IMR-90 (cell line): ENCODE results near the gene PNMA6E. TPM values are rescaled to one million over a fixed set of nuclear protein-coding genes. Genes with fewer than 3 reads are reported as not detected.

Source experiments
- ATAC-seq: fragments of 200-7000 bp; cut with Tn5 transposase; 2 replicates; pipeline ENCODE4 v1.9.1; 2020; ENCODE audit warnings: low read depth, mild to moderate bottlenecking, moderate library complexity
- BruUV-seq: library from RNA; stranded (reverse); fragments of 400-500 nt; replicated peaks from 2 replicates; lab custom pipeline; 2021; lab: Mats Ljungman, UMichigan
- CTCF ChIA-PET: fragments of 300-600 bp; formaldehyde crosslinking; extraction: SDS; loops from one replicate; lab custom pipeline; 2021; ENCODE audit warnings: antibody characterized with exemption; lab: Yijun Ruan, JAX
- POLR2A ChIA-PET: fragments of 300-600 bp; sonication (Branson Sonifier 250); formaldehyde crosslinking; loops from one replicate; lab custom pipeline; 2022; ENCODE audit warnings: antibody characterized with exemption; ENCODE audit not compliant: unreplicated experiment; lab: Charles Lee
- DNase-seq: peaks from one replicate; pipeline ENCODE4 v3.0.0; 2013
- H2AFZ ChIP-seq: replicated peaks from 2 replicates; pipeline ENCODE3; 2013; ENCODE audit warnings: low read length, mild to moderate bottlenecking; ENCODE audit not compliant: poor library complexity
- H2AK5ac ChIP-seq: 2 replicates; pipeline ENCODE4 v1.6.1; 2013; ENCODE audit warnings: low read depth, low read length, inconsistent platforms
- H2AK9ac ChIP-seq: replicated peaks from 2 replicates; pipeline ENCODE3; 2013; ENCODE audit warnings: mild to moderate bottlenecking, low read depth, low read length, moderate library complexity; ENCODE audit not compliant: poor library complexity
- H2BK120ac ChIP-seq: 2 replicates; pipeline ENCODE4 v1.6.1; 2013; ENCODE audit warnings: low read depth, low read length, inconsistent platforms
- H2BK15ac ChIP-seq: 3 replicates; pipeline ENCODE4 v1.6.1; 2013; ENCODE audit warnings: low read depth, low read length, inconsistent platforms
- H2BK20ac ChIP-seq: 2 replicates; pipeline ENCODE4 v1.6.1; 2013; ENCODE audit warnings: low read depth, mild to moderate bottlenecking, inconsistent platforms, low read length, moderate library complexity
- H2BK5ac ChIP-seq: 2 replicates; pipeline ENCODE4 v1.6.1; 2013; ENCODE audit warnings: mild to moderate bottlenecking, low read depth, low read length, inconsistent platforms; ENCODE audit not compliant: poor library complexity, severe bottlenecking
- H3K14ac ChIP-seq: replicated peaks from 2 replicates; pipeline ENCODE4 v1.6.1; 2013; ENCODE audit warnings: low read depth, low read length, inconsistent platforms
- H3K18ac ChIP-seq: 2 replicates; pipeline ENCODE4 v1.6.1; 2013; ENCODE audit warnings: low read depth, low read length, control low read depth
- H3K23ac ChIP-seq: 2 replicates; pipeline ENCODE4 v1.6.1; 2013; ENCODE audit warnings: low read depth, low read length, inconsistent platforms
- H3K27ac ChIP-seq: 2 replicates; pipeline ENCODE4 v1.5.1; 2013; ENCODE audit warnings: mild to moderate bottlenecking, control low read depth, low read length; ENCODE audit not compliant: insufficient read depth
- H3K27me3 ChIP-seq: 2 replicates; pipeline ENCODE4 v1.6.1; 2013; ENCODE audit warnings: low read length; ENCODE audit not compliant: control insufficient read depth, insufficient read depth
- H3K36me3 ChIP-seq: 2 replicates; pipeline ENCODE4 v1.6.1; 2013; ENCODE audit warnings: low read length, mixed read lengths; ENCODE audit not compliant: control insufficient read depth, insufficient read depth
- H3K4ac ChIP-seq: 2 replicates; pipeline ENCODE4 v1.6.1; 2013; ENCODE audit warnings: low read depth, low read length, inconsistent platforms
- H3K4me1 ChIP-seq: 2 replicates; pipeline ENCODE4 v1.6.1; 2013; ENCODE audit warnings: low read length, mixed read lengths; ENCODE audit not compliant: control insufficient read depth, insufficient read depth
- H3K4me2 ChIP-seq: 2 replicates; pipeline ENCODE4 v1.6.1; 2013; ENCODE audit warnings: low read depth, mild to moderate bottlenecking, control low read depth, low read length, moderate library complexity
- H3K4me3 ChIP-seq: 2 replicates; pipeline ENCODE4 v1.5.1; 2013; ENCODE audit warnings: low read depth, mild to moderate bottlenecking, control low read depth, low read length, moderate library complexity; ENCODE audit not compliant: insufficient read depth
- H3K56ac ChIP-seq: 2 replicates; pipeline ENCODE4 v1.6.1; 2013; ENCODE audit warnings: low read length, inconsistent platforms; ENCODE audit not compliant: insufficient read depth; ENCODE audit errors: extremely low read depth
- H3K79me1 ChIP-seq, 2 experiments: 2 replicates each; pipeline ENCODE4 v1.6.1; 2013; ENCODE audit warnings: low read length in 2 of 2, inconsistent platforms in 1 of 2, low read depth in 1 of 2
- H3K9ac ChIP-seq: 2 replicates; pipeline ENCODE4 v1.6.1; 2013; ENCODE audit warnings: low read depth, low read length, control low read depth
- H3K9me1 ChIP-seq: 2 replicates; pipeline ENCODE4 v1.6.1; 2013; ENCODE audit warnings: low read length, inconsistent platforms; ENCODE audit not compliant: insufficient read depth
- H3K9me3 ChIP-seq: 2 replicates; pipeline ENCODE4 v1.6.1; 2013; ENCODE audit warnings: low read length; ENCODE audit not compliant: control insufficient read depth, insufficient read depth
- H4K20me1 ChIP-seq: 2 replicates; pipeline ENCODE4 v1.6.1; 2013; ENCODE audit warnings: low read length, inconsistent platforms; ENCODE audit not compliant: insufficient read depth
- H4K5ac ChIP-seq: 2 replicates; pipeline ENCODE4 v1.6.1; 2013; ENCODE audit warnings: mild to moderate bottlenecking, low read depth, low read length, control low read depth
- H4K8ac ChIP-seq, 2 experiments: 2 replicates each; pipeline ENCODE4 v1.6.1; 2013; ENCODE audit warnings: low read depth in 2 of 2, low read length in 2 of 2, control low read depth in 1 of 2, inconsistent platforms in 1 of 2
- H4K91ac ChIP-seq: 2 replicates; pipeline ENCODE4 v1.6.1; 2013; ENCODE audit warnings: low read depth, low read length, inconsistent platforms; ENCODE audit not compliant: insufficient read depth
- BHLHE40 ChIP-seq: fragments of 150-350 bp; IDR thresholded peaks from 2 replicates; pipeline ENCODE4 v1.6.1; 2016; ENCODE audit warnings: mild to moderate bottlenecking, low read depth, low read length
- CEBPB ChIP-seq: IDR thresholded peaks from 2 replicates; pipeline ENCODE4 v1.6.1; 2012; ENCODE audit warnings: low read depth, low read length, improper control_type of control experiment
- CHD1 ChIP-seq: IDR thresholded peaks from 2 replicates; pipeline ENCODE4 v1.6.1; 2012; ENCODE audit warnings: low read depth, low read length, improper control_type of control experiment
- FOS ChIP-seq: fragments of 150-350 bp; IDR thresholded peaks from 2 replicates; pipeline ENCODE4 v1.6.1; 2016; ENCODE audit warnings: low read depth, low read length
- MAFK ChIP-seq: IDR thresholded peaks from 2 replicates; pipeline ENCODE4 v1.6.1; 2012; ENCODE audit warnings: low read depth, low read length, improper control_type of control experiment
- MXI1 ChIP-seq: IDR thresholded peaks from 2 replicates; pipeline ENCODE4 v1.6.1; 2012; ENCODE audit warnings: low read depth, mild to moderate bottlenecking, low read length, moderate library complexity, borderline replicate concordance
- NFE2L2 ChIP-seq: fragments of 150-350 bp; IDR thresholded peaks from 2 replicates; pipeline ENCODE4 v1.6.1; 2016; ENCODE audit warnings: low read depth, mild to moderate bottlenecking, low read length
- POLR2A ChIP-seq: IDR thresholded peaks from 2 replicates; pipeline ENCODE4 v1.6.1; 2012; ENCODE audit warnings: mild to moderate bottlenecking, low read depth, low read length
- RAD21 ChIP-seq: IDR thresholded peaks from 2 replicates; pipeline ENCODE4 v1.6.1; 2012; ENCODE audit warnings: low read length, improper control_type of control experiment
- RCOR1 ChIP-seq: IDR thresholded peaks from 2 replicates; pipeline ENCODE4 v1.6.1; 2012; ENCODE audit warnings: mild to moderate bottlenecking, low read length, improper control_type of control experiment; ENCODE audit not compliant: insufficient replicate concordance
- RFX5 ChIP-seq: IDR thresholded peaks from 2 replicates; pipeline ENCODE4 v1.8.0; 2012; ENCODE audit warnings: low read depth, mild to moderate bottlenecking, low read length, moderate library complexity
- SMC3 ChIP-seq: fragments of 150-350 bp; IDR thresholded peaks from 2 replicates; pipeline ENCODE4 v1.6.1; 2016; ENCODE audit warnings: low read depth, mild to moderate bottlenecking, antibody characterized with exemption, low read length, moderate library complexity
- WGBS, 2 experiments: methylation state at CpG; one replicate each; pipeline versions ENCODE4 v1.1.5 to v1.1.7; 2013; ENCODE audit warnings: missing lambda C conversion rate in 2 of 2; ENCODE audit not compliant: insufficient read length in 1 of 2; ENCODE audit errors: extremely low coverage in 2 of 2; 5-methylcytosine and 5-hydroxymethylcytosine counted together
- dilution Hi-C: fragments of 300-500 bp; cut with HindIII; formaldehyde crosslinking; loops from one replicate; pipeline ENCODE4 v1.14.3; 2018; ENCODE audit warnings: low sequenced_read_pairs; ENCODE audit not compliant: unreplicated experiment
- in situ Hi-C: fragments of 300-500 bp; cut with MboI; formaldehyde crosslinking; loops from 3 replicates; pipeline ENCODE4 v1.14.3; 2019; ENCODE audit warnings: low sequenced_read_pairs, inconsistent platforms, mixed read lengths
- intact Hi-C: fragments of 100-400 bp; cut with micrococcal nuclease; formaldehyde crosslinking; loops from 2 replicates; pipeline ENCODE4 v1.10.0; 2022
- polyA plus RNA-seq, 3 experiments: library from polyadenylated mRNA; depleted of rRNA; stranded (reverse); fragments of >200 nt; gene quantifications; 2 replicates each; pipeline ENCODE4 v1.2.3, GENCODE V29; 2012; ENCODE audit warnings: low replicate concordance in 1 of 3
- total RNA-seq: library from RNA; depleted of rRNA; stranded (reverse); fragments of >200 nt; gene quantifications from 2 replicates; pipeline ENCODE4 v1.2.3, GENCODE V29; 2012

Gene PNMA6E
- total and polyA plus RNA-seq, 2 of the 4 experiments (the other 2 are of a cell fraction) = not detected

- ChIA-PET POLR2A (no interaction called here), CTCF (no interaction called here)
- Histone ChIP-seq H3K4ac (no peak overlapping the region), H3K4me2 (no peak overlapping the region), H3K9me3 (peaks cover 3% of the 10 kb centered on the region; the same call in 1 of the 2 replicates), H3K23ac (no peak overlapping the region), H3K27ac (no peak overlapping the region), H3K4me1 (no peaks in the 10 kb centered on the region), H4K8ac (no peak overlapping the region), H3K36me3 (no peaks in the 10 kb centered on the region), H2BK5ac (no peak overlapping the region), H4K20me1 (no peaks in the 10 kb centered on the region; the same call in 1 of the 2 replicates), H3K4me3 (no peak overlapping the region), H2AFZ (no peak overlapping the region), H3K79me1 (no peaks in the 10 kb centered on the region), H4K5ac (no peak overlapping the region), H2BK15ac (no peak overlapping the region), H4K91ac (no peak overlapping the region), H2BK120ac (no peak overlapping the region), H2AK9ac (no peak overlapping the region), H3K18ac (no peak overlapping the region), H3K14ac (no peak overlapping the region), H2BK20ac (no peak overlapping the region), H3K9me1 (no peaks in the 10 kb centered on the region), H3K56ac (no peak overlapping the region), H3K27me3 (peaks cover 2% of the 10 kb centered on the region; the same call in 1 of the 2 replicates), H3K9ac (no peak overlapping the region), H2AK5ac (no peak overlapping the region)
- WGBS, 2 experiments = 67% methylated on average over 3 of the region's 10 CpGs; no CpG with 5 or more reads in 1 of the 2 experiments
- in situ Hi-C loops (no loop called here), intact Hi-C loops (no loop called here), dilution Hi-C loops (no loop called here)
- no peak for ATAC-seq
- no peak for TF ChIP-seq RFX5
- TF ChIP-seq CHD1 = no peak
- no peak for TF ChIP-seq MAFK
- TF ChIP-seq BHLHE40 = no peak
- no peak for TF ChIP-seq FOS
- TF ChIP-seq SMC3 = no peak
- TF ChIP-seq POLR2A = no peak
- no peak for TF ChIP-seq RAD21
- no peak for TF ChIP-seq RCOR1
- TF ChIP-seq CEBPB = no peak
- TF ChIP-seq MXI1 = no peak
- no peak for TF ChIP-seq NFE2L2
- BruUV-seq = no TSS peak
- DNase-seq = no peak
These were observed 45.4 kb upstream of the PNMA6E start for GRCh38 chrX:153446636-153446936.
